Measurements from ENCODE around the gene CPTP. TPM values are rescaled to one million over a fixed set of nuclear protein-coding genes. Genes with fewer than 3 reads are reported as not detected.

CPTP gene
- total RNA-seq, 1 donor from 2014 or later, result 10.8 TPM

DNA sequence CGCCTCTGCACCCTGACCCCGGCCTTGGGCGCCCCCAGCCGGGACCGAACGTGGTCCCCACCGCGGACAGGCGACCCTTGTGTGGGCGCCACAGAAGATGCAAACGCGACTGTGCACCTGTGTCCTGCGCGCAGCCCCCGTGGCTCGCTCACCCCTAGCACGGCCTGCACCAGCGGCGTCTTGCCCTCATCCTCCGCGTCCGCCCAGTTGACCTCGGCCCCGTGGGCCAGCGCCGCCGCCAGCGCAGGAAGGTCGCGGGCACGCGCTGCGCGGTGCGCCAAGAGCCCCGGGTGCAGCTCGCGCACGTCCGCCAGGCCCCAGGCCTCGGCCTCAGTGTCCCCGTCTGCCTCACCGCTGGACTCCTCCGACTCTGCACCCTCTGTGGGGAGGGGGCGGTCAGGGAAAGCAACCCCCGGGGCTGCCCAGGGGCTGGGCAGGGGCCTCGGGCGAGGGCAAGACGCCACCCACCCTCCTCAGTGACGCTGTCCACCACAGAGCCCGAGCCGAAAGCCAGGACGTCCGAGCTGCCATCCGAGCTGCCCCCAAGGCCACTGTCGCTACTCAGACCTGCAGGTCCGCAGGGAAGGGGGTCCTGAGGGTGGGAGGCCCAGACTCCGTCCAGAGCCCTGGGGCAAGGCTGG, 30.2 kb upstream of the CPTP start:
- DNase-seq (ENCODE audit: low read depth), result no peak
- Histone ChIP-seq H3K27me3 (ENCODE audit: control insufficient read depth, insufficient read depth, low read length) (no peaks in the 10 kb centered on the region), H3K36me3 (ENCODE audit: control insufficient read depth, insufficient read depth, low read length) (peaks cover 5% of the 10 kb centered on the region), H3K4me3 (ENCODE audit: low read depth, low read length) (no peak overlapping the region)
- FAIRE-seq, result no peak
- TF ChIP-seq CTCF (IDR thresholded peaks at IDR 0.05; ENCODE audit: insufficient read depth, low read length, severe bottlenecking), result no peak

DNA sequence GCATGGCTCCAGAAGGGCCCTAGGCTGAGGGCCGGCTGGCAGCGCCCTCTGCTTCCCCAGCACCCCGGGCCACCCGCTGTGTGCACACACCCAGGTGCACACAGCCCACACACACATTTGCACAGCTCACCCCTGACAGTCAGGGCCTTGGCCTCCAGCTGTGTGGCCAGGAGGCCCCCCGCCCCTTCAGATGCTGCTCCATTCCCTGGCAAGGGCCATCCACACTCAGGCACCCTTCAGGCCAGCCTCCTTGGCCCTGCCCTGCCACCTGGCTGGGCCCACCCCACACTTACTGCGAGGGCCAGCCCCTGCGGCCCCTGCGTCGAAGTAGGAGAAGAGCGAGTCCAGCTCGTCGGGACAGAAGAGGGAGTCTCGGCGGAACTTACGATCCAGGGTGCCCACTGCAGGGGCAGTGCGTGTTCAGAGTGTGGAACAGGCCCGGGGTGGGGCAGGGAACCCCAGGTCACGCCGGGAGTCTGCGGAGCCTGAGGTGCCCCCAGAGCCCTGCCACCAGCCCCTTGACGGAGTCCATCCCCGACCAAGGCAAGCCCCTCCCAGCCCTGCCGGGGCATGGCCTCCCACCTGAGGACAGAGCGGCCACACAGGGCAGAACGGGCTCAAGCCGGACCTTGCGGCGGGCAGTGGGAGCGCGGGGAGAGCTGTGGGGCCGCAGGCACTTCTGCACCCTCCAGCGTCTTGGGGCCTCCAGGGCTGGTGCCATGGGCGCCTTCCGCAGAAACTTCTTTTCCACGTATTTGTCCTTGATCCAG, 29.3 kb upstream of the CPTP start:
- Histone ChIP-seq H3K36me3 (ENCODE audit: control insufficient read depth, insufficient read depth, low read length) (peaks cover 5% of the 10 kb centered on the region), H3K4me3 (ENCODE audit: low read depth, low read length) (no peak overlapping the region), H3K27me3 (ENCODE audit: control insufficient read depth, insufficient read depth, low read length) (no peaks in the 10 kb centered on the region)
- TF ChIP-seq CTCF (IDR thresholded peaks at IDR 0.05; ENCODE audit: insufficient read depth, low read length, severe bottlenecking), result no peak
- no peak for FAIRE-seq
- no peak for DNase-seq (ENCODE audit: low read depth)

DNA sequence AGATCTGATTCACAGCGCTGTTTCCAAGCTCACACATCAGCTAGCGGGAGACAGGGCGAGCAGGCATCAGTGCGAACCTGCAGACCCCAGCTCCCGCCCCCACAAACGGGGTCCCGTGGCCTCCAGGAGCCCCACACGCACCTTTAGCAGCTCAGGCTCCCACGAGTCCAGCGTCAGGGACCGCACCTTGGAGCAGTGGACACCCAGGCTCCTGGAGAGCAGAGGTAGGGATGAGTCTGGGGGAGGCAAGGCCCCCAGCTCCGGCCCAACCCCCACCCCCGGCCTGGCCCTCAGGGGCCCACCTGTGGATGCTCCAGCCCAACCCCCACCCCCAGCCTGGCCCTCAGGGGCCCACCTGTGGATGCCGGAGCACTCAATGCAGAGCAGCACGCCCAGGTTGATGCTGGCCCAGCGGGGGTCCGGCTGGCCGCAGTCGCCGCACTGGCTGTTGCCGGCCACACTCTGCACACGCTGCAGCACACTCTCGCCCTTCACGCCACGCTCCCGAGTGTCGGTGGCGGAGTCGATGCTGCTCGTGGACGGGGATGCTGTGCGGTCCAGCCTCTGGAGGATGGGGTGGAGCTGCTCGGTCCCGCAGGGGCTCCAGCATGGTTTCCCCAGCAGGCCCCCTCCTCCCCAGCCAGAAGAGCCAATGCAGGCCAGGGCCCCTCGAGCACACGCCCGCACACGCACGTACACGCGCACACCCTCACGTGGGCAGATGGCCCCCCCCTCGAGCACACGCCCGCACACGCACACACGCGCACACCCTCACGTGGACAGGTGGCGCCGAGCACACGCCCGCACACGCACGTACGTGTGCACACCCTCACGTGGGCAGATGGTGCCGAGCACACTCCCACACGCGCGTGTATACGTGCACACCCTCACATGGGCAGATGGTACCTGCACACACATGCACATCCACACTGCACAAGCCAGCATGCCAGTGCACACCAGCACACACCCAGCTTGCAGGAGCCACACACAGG, 28.2 kb upstream of the CPTP start:
- H3K27me3 ChIP-seq (ENCODE audit: control insufficient read depth, insufficient read depth, low read length), result no peaks in the 10 kb centered on the region
- no peak for TF ChIP-seq CTCF (IDR thresholded peaks at IDR 0.05; ENCODE audit: insufficient read depth, low read length, severe bottlenecking)
- DNase-seq (ENCODE audit: low read depth) (no peak), FAIRE-seq (no peak)
- no peak overlapping the region for H3K4me3 ChIP-seq (ENCODE audit: low read depth, low read length)
- H3K36me3 ChIP-seq (ENCODE audit: control insufficient read depth, insufficient read depth, low read length), result peaks cover 5% of the 10 kb centered on the region

DNA sequence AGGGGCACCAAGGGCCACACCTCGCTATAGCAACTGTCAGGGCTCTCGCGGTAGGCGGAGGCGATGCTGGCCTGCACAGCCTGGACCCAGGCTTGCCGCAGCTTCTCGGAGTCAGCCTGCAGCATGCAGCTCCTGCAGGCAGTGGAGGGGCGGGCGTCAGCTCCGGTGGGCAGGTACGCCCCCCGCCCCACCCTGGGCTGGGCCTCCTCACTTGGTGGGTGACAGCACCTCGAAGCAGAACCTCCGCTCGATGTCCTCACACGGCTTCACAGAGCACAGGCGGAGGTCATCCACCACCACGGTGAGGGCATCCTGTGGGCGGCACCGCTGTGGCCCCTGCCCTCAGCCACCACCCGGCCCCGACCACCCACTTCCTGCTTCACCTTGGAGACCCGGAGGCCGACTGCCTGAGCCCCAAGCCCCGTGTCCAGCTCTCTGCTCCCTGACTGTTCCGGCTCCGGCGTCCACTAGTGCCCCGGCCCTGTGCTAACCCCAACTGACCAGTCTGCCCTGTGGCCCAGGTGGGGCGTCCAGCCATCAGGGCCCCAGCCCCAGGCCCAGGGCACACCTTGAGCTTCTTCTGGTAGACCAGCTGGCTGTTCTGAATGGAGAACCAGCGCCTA, 26.7 kb upstream of the CPTP start:
- Histone ChIP-seq H3K27me3 (ENCODE audit: control insufficient read depth, insufficient read depth, low read length) (no peaks in the 10 kb centered on the region), H3K36me3 (ENCODE audit: control insufficient read depth, insufficient read depth, low read length) (peaks cover 6% of the 10 kb centered on the region), H3K4me3 (ENCODE audit: low read depth, low read length) (no peak overlapping the region)
- DNase-seq (ENCODE audit: low read depth) (no peak), FAIRE-seq (no peak)
- TF ChIP-seq CTCF (IDR thresholded peaks at IDR 0.05; ENCODE audit: insufficient read depth, low read length, severe bottlenecking), result no peak

DNA sequence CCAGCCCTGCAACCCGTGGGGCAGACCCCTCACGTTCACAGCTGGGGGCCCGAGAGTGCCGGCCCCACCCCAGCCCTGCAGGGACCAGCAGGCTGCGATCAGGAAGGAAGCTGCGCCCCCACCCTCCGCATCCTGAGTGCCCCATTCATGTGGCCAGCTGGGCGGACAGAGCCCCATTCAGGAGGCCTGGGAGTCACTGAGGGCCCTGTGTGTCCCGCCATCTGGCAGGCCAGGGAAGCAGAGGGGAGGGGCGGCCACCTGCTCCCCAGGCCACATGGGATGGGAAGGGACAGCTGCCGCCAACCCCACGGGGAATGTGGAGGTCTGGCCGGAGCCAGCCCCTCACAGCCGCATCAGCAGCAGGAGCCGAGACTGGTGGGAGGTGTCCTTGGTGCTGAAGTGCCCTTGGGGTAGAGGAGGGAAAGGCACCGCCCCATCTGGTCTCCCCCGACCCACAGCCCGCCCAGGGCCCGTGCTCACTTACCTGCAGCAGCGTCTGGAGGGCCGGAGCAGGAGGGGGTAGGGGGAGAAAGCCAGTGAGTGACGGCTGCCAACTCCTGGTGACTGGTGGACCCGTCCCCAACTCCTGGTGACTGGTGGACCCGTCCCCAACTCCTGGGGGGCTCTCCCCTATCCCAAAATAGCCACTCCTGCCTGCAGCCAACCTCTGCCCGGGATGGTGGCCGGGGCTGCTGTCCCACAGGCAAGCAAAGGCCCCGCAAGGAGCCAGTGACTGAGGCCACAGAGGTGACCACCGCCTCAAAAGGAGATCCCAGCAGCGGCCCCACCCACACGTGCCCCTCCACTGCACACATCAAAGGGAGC, 25.5 kb upstream of the CPTP start:
- FAIRE-seq (no peak), DNase-seq (ENCODE audit: low read depth) (no peak)
- Histone ChIP-seq H3K4me3 (ENCODE audit: low read depth, low read length) (no peak overlapping the region), H3K36me3 (ENCODE audit: control insufficient read depth, insufficient read depth, low read length) (peaks cover 4% of the 10 kb centered on the region), H3K27me3 (ENCODE audit: control insufficient read depth, insufficient read depth, low read length) (no peaks in the 10 kb centered on the region)
- TF ChIP-seq CTCF (IDR thresholded peaks at IDR 0.05; ENCODE audit: insufficient read depth, low read length, severe bottlenecking), result no peak

Data from bronchial epithelial cell (primary cell).